Heart right ventricle (tissue), 16 donors: ENCODE measurements around the gene TAS2R41. TPM values are rescaled to one million over a fixed set of nuclear protein-coding genes. Genes with fewer than 3 reads are reported as not detected.
A peak's percentile ranks its signal among the peaks of the same experiment; 100 is the strongest.

Source experiments
- ATAC-seq, 8 donors: fragments of 200-7000 bp; cut with Tn5 transposase; one replicate each; pipeline ENCODE4 v1.9.1; 2020; ENCODE audit warnings: mild to moderate bottlenecking in 8 of 8, moderate library complexity in 8 of 8, moderate number of reproducible peaks in 1 of 8
- DNase-seq, 2 donors: peaks; one replicate each; pipeline ENCODE4 v3.0.0-alpha.2; 2020
- H3K27ac ChIP-seq, 10 donors: fragments of 200-600 bp; sonication (generic) in 2 of 10; one replicate each; pipeline versions ENCODE4 v1.5.0 to v1.8.0; 2020 to 2022; ENCODE audit warnings: mild to moderate bottlenecking in 3 of 10
- H3K27me3 ChIP-seq, 7 donors: fragments of 200-600 bp; one replicate each; pipeline ENCODE4 v1.8.0; 2021 to 2022; ENCODE audit warnings: mild to moderate bottlenecking in 2 of 7
- H3K36me3 ChIP-seq, 9 donors: fragments of 200-600 bp; sonication (generic) in 1 of 9; one replicate each; pipeline versions ENCODE4 v1.5.0 to v1.8.0; 2020 to 2022; ENCODE audit warnings: mild to moderate bottlenecking in 2 of 9
- H3K4me1 ChIP-seq, 9 donors: fragments of 200-600 bp; sonication (generic) in 1 of 9; one replicate each; pipeline versions ENCODE4 v1.5.0 to v1.8.0; 2020 to 2022; ENCODE audit warnings: mild to moderate bottlenecking in 4 of 9
- H3K4me3 ChIP-seq, 10 donors: fragments of 200-600 bp; sonication (generic) in 2 of 10; one replicate each; pipeline versions ENCODE4 v1.5.0 to v1.8.0; 2020 to 2022; ENCODE audit warnings: mild to moderate bottlenecking in 7 of 10, moderate library complexity in 2 of 10
- H3K9me3 ChIP-seq, 11 donors: fragments of 200-600 bp in 10 of 11; sonication (generic) in 2 of 11; one replicate each; pipeline versions ENCODE4 v1.5.0 to v1.8.0; 2013 to 2022; ENCODE audit warnings: mild to moderate bottlenecking in 2 of 11, control low read depth in 1 of 11, moderate library complexity in 1 of 11
- CTCF ChIP-seq, 9 donors: fragments of 200-600 bp; sonication (generic) in 2 of 9; IDR thresholded peaks; one replicate each; pipeline versions ENCODE4 v1.5.0 to v1.8.0; 2021 to 2022; ENCODE audit warnings: antibody characterized with exemption in 9 of 9, mild to moderate bottlenecking in 5 of 9, moderate library complexity in 1 of 9
- WGBS, 2 donors: extraction: QIAGEN DNeasy Blood & Tissue Kit; methylation state at CpG; one replicate each; pipeline ENCODE4 v1.1.7; 2013; ENCODE audit warnings: inconsistent platforms in 1 of 2; 5-methylcytosine and 5-hydroxymethylcytosine counted together
- intact Hi-C, 10 donors: fragments of 100-400 bp; cut with DNase I; formaldehyde crosslinking; loops; one replicate each; pipeline versions ENCODE4 v1.11.1 to v1.14.2; 2022
- polyA plus RNA-seq, 2 donors: library from polyadenylated mRNA; stranded (reverse); fragments of 200-250 nt; gene quantifications; one replicate each; pipeline ENCODE4 v1.2.3, GENCODE V29; 2013
- total RNA-seq, 10 donors: library from RNA; stranded (reverse); fragmentation: NEBNext Ultra II Directional in 3 of 10; extraction: Animal tissue kit (Norgen Biotek cat#: 25700) in 3 of 10; gene quantifications; one replicate each; pipeline versions ENCODE4 v1.2.1 to v1.2.4, GENCODE V29; 2021 to 2023
- donor health status: Arrhythmogenic right ventricular cardiomyopathy.
- donor health status: ischemic (EF 13 %, LVEDD 7.1; RV severe dilation, severe dysfunction).
- donor health status: healthy with polysubstance abuse.
- donor health status: DM: no; HTN: yes; CAD: no.
- donor health status: DM: no; HTN: no; CAD: no.
- donor health status: ischemic (EF 25% LVEDD 6.9; RV normal size, moderate dysfunction).
- donor health status: ischemic (EF 25% LVEDD 5.7; RV mildly dilated, moderate dysfunction).
- donor health status: healthy.
- donor health status: DM: yes; HTN: yes; CAD: no.
- donor health status: Ischemic cardiomyopathy.
- donor health status: ischemic (EF 35%, LVEDD 5.7; RV mildly dilated, moderate dysfunction).
- donor health status: nonischemic (EF 11% LVEDD 7.7; RV severe dilation, severe dysfunction).
- donor health status: DM: yes; HTN: yes; CAD: no.
- donor health status: PGD.
- donor health status: ischemic (EF 29% LVEDD 5.4; RV normal size, mild dysfunction).
- donor health status: nonischemic (EF 23%, LVEDD 6.1; RV moderate dilation, normal function).

Gene TAS2R41
- total and polyA plus RNA-seq, 12 donors, result 0.40 TPM; not detected in 11

- intact Hi-C loops, result no loop called here
Observed at GRCh38 chr7:143455942-143456341, 21.7 kb upstream of the TAS2R41 start.

GRCh38 chr7:143456992-143457793 is 20.5 kb upstream of the TAS2R41 start:
- no peak overlapping the region for H3K4me3 ChIP-seq
- no peak for TF ChIP-seq CTCF (IDR thresholded peaks at IDR 0.05)
- ATAC-seq (no peak), DNase-seq (no peak)
- no peaks in the 10 kb centered on the region for H3K36me3 ChIP-seq
- H3K4me1 ChIP-seq, result peaks cover 0 to 5% (median 0%) of the 10 kb centered on the region in 9 donors
- no peak overlapping the region for H3K27ac ChIP-seq
- H3K9me3 ChIP-seq, result peaks cover 0 to 15% (median 0%) of the 10 kb centered on the region in 11 donors
- no peaks in the 10 kb centered on the region for H3K27me3 ChIP-seq
- 73 to 80% methylated on average over 4 of the region's 4 CpGs for WGBS, 2 donors
- intact Hi-C loops, result no loop called here

More at GRCh38 chr7:143455942-143456341, 21.7 kb upstream of the TAS2R41 start:
- no peak for DNase-seq
- Histone ChIP-seq H3K4me3 (no peak overlapping the region), H3K36me3 (no peaks in the 10 kb centered on the region), H3K4me1 (peaks cover 0 to 5% (median 0%) of the 10 kb centered on the region in 9 donors), H3K27me3 (no peaks in the 10 kb centered on the region), H3K27ac (no peak overlapping the region), H3K9me3 (peaks cover 0 to 2% (median 0%) of the 10 kb centered on the region in 11 donors)
- no peak for ATAC-seq
- TF ChIP-seq CTCF (IDR thresholded peaks at IDR 0.05), result no peak
- 71 to 83% methylated on average over 4 of the region's 4 CpGs for WGBS, 2 donors

- Histone ChIP-seq H3K4me3 (no peak overlapping the region), H3K36me3 (no peaks in the 10 kb centered on the region), H3K27ac (peak overlapping the region in 1 of 10 donors; percentile 75), H3K27me3 (no peaks in the 10 kb centered on the region), H3K9me3 (peaks cover 0 to 16% (median 0%) of the 10 kb centered on the region in 11 donors), H3K4me1 (peaks cover 0 to 8% (median 0%) of the 10 kb centered on the region in 9 donors)
- intact Hi-C loops, result no loop called here
- ATAC-seq (no peak), DNase-seq (no peak)
- TF ChIP-seq CTCF (IDR thresholded peaks at IDR 0.05), result no peak
- 71 to 75% methylated on average over 3 of the region's 3 CpGs for WGBS, 2 donors
Observed at GRCh38 chr7:143458263-143458662, 19.4 kb upstream of the TAS2R41 start.

- WGBS, 2 donors, result 55 to 60% methylated on average over 3 of the region's 3 CpGs
- ATAC-seq, result no peak
Observed at GRCh38 chr7:143458681-143459080, 19.0 kb upstream of the TAS2R41 start.

More at GRCh38 chr7:143458681-143459080, 19.0 kb upstream of the TAS2R41 start:
- DNase-seq, result no peak
- Histone ChIP-seq H3K27ac (peak overlapping the region in 1 of 10 donors; percentile 75), H3K4me1 (peaks cover 0 to 10% (median 0%) of the 10 kb centered on the region in 9 donors), H3K27me3 (no peaks in the 10 kb centered on the region), H3K9me3 (peaks cover 0 to 16% (median 0%) of the 10 kb centered on the region in 11 donors), H3K36me3 (no peaks in the 10 kb centered on the region), H3K4me3 (no peak overlapping the region)
- intact Hi-C loops, result no loop called here
- TF ChIP-seq CTCF (IDR thresholded peaks at IDR 0.05), result no peak
